Erythroblast (primary cell): ENCODE measurements around the gene GAS5.

Experiments
- DNase-seq, 2 experiments: peaks; one replicate each; lab custom pipeline; 2025; lab: John Stamatoyannopoulos, UW
- GATA1 ChIP-seq: IDR thresholded peaks from 2 replicates; pipeline ENCODE4 v1.6.1; 2011; ENCODE audit warnings: low read depth, mild to moderate bottlenecking, control low read depth, low read length, moderate library complexity
- POLR2A ChIP-seq: IDR thresholded peaks from 2 replicates; pipeline ENCODE4 v1.6.1; 2011; ENCODE audit warnings: mild to moderate bottlenecking, low read length

Gene GAS5

GRCh38 chr1:173867753-173868265, at the start of gene GAS5:
Gene GAS5 (minus strand): TSS chr1:173867989.
- peak; percentile 100 for TF ChIP-seq POLR2A
- TF ChIP-seq GATA1 = no peak
- peak; percentile 99 for DNase-seq

DNA sequence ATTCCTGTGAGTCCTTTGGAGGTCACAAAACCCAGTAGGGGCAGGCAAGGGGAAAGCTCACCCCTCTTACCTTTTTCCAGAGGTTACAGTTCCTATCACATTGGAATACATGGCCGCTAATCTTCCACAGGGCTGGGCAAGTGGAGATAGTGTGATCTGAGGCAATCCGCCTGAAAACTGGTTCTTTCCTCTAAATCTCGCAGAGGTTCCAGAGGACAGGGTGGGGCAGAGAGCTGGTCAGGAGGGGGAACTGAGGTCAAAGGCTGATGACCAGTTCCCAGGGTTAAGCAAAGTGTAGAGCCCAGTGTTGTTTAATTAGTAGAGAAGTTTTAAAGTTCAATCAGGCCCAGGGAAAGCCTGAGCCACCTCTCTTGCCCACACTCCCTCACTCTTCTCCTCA, 49.4 kb upstream of the GAS5 start, which contains the start of gene SERPINC1:
Gene SERPINC1, minus strand, starts transcription at position 179 of the 400 bp plus-strand sequence. Its CDS starts 68 bp downstream, at position 111.
- TF ChIP-seq GATA1 = no peak
- TF ChIP-seq POLR2A = no peak
- DNase-seq = no peak

DNA sequence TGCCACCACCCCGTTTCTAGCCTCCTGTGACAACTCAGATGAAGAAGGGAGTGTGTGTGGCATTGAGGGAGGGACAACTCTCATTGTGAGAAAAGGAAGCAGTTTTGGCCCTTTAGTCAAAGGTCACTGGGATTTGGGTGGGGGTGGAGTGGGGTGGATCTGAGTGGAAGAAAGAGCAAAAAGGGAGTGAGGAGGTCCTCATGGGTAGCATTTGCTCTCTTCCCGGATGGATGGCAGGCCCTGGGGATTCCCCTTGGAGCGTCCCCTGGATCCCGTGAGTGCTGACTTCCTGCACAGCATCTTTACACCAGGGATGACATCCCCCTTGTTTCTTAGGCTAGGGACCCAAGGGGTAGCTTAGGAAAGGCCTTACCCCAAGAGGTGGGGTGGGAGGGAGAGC, 48.9 kb upstream of the GAS5 start:
- DNase-seq = no peak
- TF ChIP-seq POLR2A = no peak
- no peak for TF ChIP-seq GATA1

DNA sequence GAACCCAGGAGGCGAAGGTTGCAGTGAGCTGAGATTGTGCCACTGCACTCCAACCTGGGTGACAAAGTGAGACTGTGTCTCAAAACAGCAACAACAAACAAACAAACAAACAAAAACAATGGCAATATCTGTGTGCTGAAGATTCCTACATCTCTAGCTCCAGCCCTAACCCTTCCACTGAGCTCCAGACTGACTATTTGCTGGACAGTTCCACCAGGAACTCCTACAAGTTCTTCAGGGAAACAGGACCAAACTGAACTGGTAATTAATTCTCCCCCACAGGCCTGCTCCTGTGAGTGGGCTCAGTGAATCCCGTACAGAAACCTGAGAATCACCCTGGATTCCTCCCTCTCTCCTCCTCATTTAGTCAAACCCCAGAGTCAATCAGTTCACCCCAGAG, 47.8 kb upstream of the GAS5 start:
- DNase-seq = no peak
- TF ChIP-seq POLR2A (no peak), GATA1 (no peak)

DNA sequence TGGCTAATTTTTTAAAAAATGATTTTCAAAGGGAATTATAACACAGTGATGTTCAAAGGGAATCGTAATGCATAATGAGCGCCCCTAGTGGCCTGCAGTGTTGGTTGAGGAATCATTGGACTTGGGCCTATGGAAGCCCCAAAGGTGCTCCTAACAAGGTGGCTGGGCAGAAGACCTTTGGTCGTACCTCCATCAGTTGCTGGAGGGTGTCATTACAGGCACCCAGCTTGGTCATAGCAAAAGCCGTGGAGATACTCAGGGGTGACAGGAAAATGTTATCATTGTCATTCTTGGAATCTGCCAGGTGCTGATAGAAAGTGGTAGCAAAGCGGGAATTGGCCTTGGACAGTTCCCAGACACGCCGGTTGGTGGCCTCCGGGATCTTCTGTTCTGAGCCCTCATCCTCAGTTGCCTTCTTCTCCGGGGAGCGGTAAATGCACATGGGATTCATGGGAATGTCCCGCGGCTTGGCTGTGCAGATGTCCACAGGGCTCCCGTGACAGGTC, 46.6 kb upstream of the GAS5 start:
- TF ChIP-seq GATA1 (no peak), POLR2A (no peak)
- peak; percentile 51 to 70 for DNase-seq

GRCh38 chr1:173913111-173913510, 45.3 kb upstream of the GAS5 start:
- TF ChIP-seq POLR2A = no peak
- no peak for TF ChIP-seq GATA1
- no peak for DNase-seq

- DNase-seq = no peak
Observed at GRCh38 chr1:173903827-173904531, 36.2 kb upstream of the GAS5 start.

DNA sequence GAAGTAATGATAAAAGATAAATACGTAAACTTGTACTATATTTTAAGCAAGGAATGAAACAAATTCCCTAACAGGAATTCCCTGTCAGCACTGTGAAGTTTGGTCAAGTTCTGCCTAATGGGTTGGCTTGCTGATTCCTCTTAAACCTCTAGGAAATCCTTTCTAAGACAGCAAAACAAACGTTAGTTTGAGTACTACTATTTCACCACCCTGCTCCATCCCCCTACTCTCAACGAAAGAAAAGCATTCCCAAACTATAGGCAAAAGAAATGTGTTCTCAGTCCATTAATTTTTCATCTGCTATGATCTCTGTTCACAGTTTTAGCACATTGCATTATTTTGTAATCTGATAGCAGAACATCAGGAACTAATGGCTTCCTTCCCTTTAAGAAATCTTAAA, 33.2 kb upstream of the GAS5 start:
- no peak for DNase-seq
- TF ChIP-seq POLR2A = no peak
- no peak for TF ChIP-seq GATA1

More at GRCh38 chr1:173903827-173904531, 36.2 kb upstream of the GAS5 start:
- TF ChIP-seq GATA1 (no peak), POLR2A (no peak)

DNA sequence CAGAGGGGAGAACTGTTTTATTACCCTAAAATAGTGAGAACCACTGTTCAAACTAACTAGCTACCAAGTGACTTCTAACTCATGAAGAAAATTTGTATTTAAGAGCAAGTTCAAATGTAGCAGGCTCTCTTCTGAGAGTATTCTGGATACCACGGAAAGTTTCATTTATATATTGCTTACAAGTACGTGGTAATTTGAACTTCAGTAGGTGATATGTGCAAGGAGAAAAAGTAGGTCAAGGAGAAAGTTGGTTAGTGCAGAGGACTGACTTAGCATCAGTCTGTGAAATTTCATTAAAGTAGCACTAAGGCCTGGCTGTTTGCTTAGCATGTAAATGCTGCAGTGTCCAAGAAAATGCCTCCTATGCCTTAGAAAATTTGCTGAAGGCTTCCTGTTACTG, 32.6 kb upstream of the GAS5 start:
- DNase-seq = no peak
- TF ChIP-seq POLR2A (no peak), GATA1 (no peak)

DNA sequence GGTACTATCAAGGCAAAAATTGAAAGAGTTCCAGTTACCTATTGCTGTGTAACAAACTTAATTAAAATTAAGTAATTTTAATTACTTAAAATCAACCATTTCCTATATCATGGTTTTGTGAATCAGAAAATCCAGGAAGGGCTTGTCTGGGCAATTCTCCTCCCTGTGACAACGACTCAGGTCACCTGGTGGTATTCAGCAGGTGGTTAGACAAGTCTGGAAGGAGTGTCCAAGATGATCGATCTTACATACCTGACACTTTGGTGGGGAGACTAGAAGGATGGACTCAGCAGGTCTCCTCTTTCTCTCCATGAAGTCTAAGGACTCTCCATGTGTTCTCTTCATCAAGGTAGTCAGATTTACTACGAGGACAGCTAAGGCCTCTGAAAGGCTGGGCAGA, 26.4 kb upstream of the GAS5 start:
- no peak for DNase-seq
- no peak for TF ChIP-seq POLR2A
- no peak for TF ChIP-seq GATA1

DNA sequence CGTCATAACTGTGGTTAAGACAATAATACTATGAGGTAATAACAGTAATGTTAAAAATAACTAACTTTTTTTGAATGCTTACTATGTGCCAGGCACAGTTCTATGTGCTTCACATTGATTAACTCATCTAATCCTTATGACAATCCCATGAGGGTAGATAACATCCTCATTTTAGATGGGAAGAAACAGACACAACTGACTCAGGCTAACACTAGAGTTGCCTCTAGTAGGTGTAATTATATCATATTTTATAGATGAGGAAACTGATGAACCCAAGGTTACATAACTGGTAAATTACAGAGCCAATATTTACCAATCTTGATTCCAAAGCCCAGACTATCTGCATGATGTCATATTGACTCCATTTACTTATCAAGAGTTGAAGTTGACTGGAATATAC, 25.8 kb upstream of the GAS5 start:
- no peak for DNase-seq
- TF ChIP-seq POLR2A (no peak), GATA1 (no peak)

DNA sequence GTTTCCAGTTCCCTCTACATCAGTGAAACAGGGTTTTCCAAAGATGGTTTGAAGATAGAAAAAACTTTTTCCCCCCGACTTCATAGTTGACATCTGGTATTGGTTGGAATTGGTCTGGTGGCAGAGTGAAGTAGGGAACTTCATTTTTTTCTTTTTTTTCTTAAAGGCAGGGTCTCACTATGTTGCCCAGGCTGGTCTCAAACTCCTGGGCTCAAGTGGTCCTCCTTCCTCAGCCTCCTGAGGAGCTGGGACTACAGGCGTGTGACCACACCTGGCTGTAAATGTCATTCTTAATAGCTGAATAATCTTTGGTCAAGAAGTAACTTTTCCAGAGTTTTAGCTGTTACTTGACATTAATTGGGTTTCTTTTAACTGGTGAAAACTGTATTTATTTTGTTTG, 22.1 kb upstream of the GAS5 start:
- DNase-seq = no peak

DNA sequence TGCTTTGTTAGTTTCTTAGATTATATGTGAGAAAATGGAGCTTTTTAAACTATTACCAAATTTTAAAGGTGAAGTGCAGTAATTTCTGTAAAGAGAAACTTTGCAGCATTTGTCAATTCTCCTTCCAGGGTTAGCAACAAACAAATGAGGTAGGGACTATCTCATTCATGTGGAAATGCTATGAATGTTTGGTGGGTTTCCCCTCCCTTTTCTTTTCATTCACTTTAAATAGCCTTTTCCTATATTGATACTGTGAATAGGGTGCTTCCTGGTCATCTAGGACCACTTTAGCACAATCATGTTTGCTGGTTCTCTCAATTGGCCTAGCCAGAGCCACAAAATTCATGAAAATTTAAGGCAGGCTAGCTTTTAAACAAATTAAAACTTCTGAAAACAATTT, 21.0 kb upstream of the GAS5 start:
- TF ChIP-seq POLR2A = no peak
- TF ChIP-seq GATA1 = no peak
- no peak for DNase-seq

More for the DNA sequence above, 22.1 kb upstream of the GAS5 start:
- TF ChIP-seq GATA1 (no peak), POLR2A (no peak)

GRCh38 chr1:173887627-173888026, 19.8 kb upstream of the GAS5 start:
- TF ChIP-seq POLR2A (no peak), GATA1 (no peak)
- DNase-seq = no peak
